Measurements from ENCODE around the gene STMN3.
A peak's percentile ranks its signal among the peaks of the same experiment; 100 is the strongest.
"Not testable (repeated sequence)": the region's sequence is repeated elsewhere in the genome, so short reads cannot be mapped to it uniquely, and the experiment has no call there.

Gene STMN3

GRCh38 chr20:63678667-63679465, 25.6 kb upstream of the STMN3 start:
- no peak for DNase-seq (ENCODE audit: low spot score)

- DNase-seq (ENCODE audit: low spot score): no peak
Measured at GRCh38 chr20:63678071-63678470, 24.8 kb upstream of the STMN3 start.

- DNase-seq (ENCODE audit: low spot score): no peak
Measured at GRCh38 chr20:63675681-63676368, 22.6 kb upstream of the STMN3 start.

- DNase-seq (ENCODE audit: low spot score): no peak
Measured at GRCh38 chr20:63673951-63674350, 20.7 kb upstream of the STMN3 start.

GRCh38 chr20:63672666-63673065, 19.4 kb upstream of the STMN3 start:
- no peak for DNase-seq (ENCODE audit: low spot score)

GRCh38 chr20:63671695-63672094, 18.5 kb upstream of the STMN3 start:
- DNase-seq (ENCODE audit: low spot score): not testable (repeated sequence)

GRCh38 chr20:63668351-63668750, 15.1 kb upstream of the STMN3 start:
- no peak for DNase-seq (ENCODE audit: low spot score)

- no peak for DNase-seq (ENCODE audit: low spot score)
Measured at GRCh38 chr20:63667858-63668257, 14.6 kb upstream of the STMN3 start.

- DNase-seq (ENCODE audit: low spot score): no peak
Measured at GRCh38 chr20:63665708-63666107, 12.5 kb upstream of the STMN3 start.

- no peak for DNase-seq (ENCODE audit: low spot score)
Measured at GRCh38 chr20:63664861-63665594, 11.8 kb upstream of the STMN3 start.

GRCh38 chr20:63664143-63664851, 11.1 kb upstream of the STMN3 start:
- no peak for DNase-seq (ENCODE audit: low spot score)

GRCh38 chr20:63663332-63664066, 10.3 kb upstream of the STMN3 start:
- no peak for DNase-seq (ENCODE audit: low spot score)

- no peak for DNase-seq (ENCODE audit: low spot score)
Measured at GRCh38 chr20:63662813-63663189, 9.6 kb upstream of the STMN3 start.

GRCh38 chr20:63661959-63662812, 9.0 kb upstream of the STMN3 start:
- no peak for DNase-seq (ENCODE audit: low spot score)

- no peak for DNase-seq (ENCODE audit: low spot score)
Measured at GRCh38 chr20:63661108-63661507, 7.9 kb upstream of the STMN3 start.

GRCh38 chr20:63660622-63661021, 7.4 kb upstream of the STMN3 start:
- DNase-seq (ENCODE audit: low spot score): no peak

GRCh38 chr20:63660174-63660573, 7.0 kb upstream of the STMN3 start:
- DNase-seq (ENCODE audit: low spot score): not testable (repeated sequence)

GRCh38 chr20:63659370-63659769, 6.1 kb upstream of the STMN3 start:
- no peak for DNase-seq (ENCODE audit: low spot score)

- DNase-seq (ENCODE audit: low spot score): no peak
Measured at GRCh38 chr20:63658749-63659187, 5.5 kb upstream of the STMN3 start.

GRCh38 chr20:63657937-63658748, 4.9 kb upstream of the STMN3 start, which contains the start of gene RTEL1:
Gene RTEL1, plus strand, starts transcription at chr20:63658312. Its CDS starts 1,091 bp downstream, at chr20:63659403.
- DNase-seq (ENCODE audit: low spot score): peak; percentile 89

Data from hematopoietic multipotent progenitor cell treated with erythropoietin and hydrocortisone succinate and interleukin-3 and kit ligand, for 15 days (in vitro differentiated cells).